GM23338 (cell line): Measurements from ENCODE around the gene EGF. TPM values are rescaled to one million over a fixed set of nuclear protein-coding genes. Genes with fewer than 3 reads are reported as not detected.

ENCODE experiments used
- ATAC-seq: fragments of 200-7000 bp; cut with Tn5 transposase; 3 replicates; pipeline ENCODE4 v1.9.1; 2020
- DNase-seq: peaks from one replicate; pipeline ENCODE4 v3.0.0-alpha.2; 2015; ENCODE audit warnings: low spot score
- H2AFZ ChIP-seq: fragments of 200-600 bp; sonication (generic); 2 replicates; pipeline ENCODE4 v1.8.0; 2016; ENCODE audit warnings: antibody characterized with exemption, mild to moderate bottlenecking, moderate library complexity
- H3F3A ChIP-seq: fragments of 200-600 bp; sonication (generic); replicated peaks from 2 replicates; pipeline ENCODE4 v1.8.0; 2017; ENCODE audit warnings: antibody characterized with exemption, mixed run types, low read depth
- H3K27ac ChIP-seq: fragments of 200-600 bp; sonication (generic); 2 replicates; pipeline ENCODE4 v1.6.1; 2016; ENCODE audit warnings: low read depth
- H3K27me3 ChIP-seq: fragments of 200-600 bp; sonication (generic); 2 replicates; pipeline ENCODE4 v1.8.0; 2016; ENCODE audit warnings: mild to moderate bottlenecking, mixed run types, moderate library complexity; ENCODE audit not compliant: insufficient read depth
- H3K36me3 ChIP-seq: fragments of 200-600 bp; sonication (generic); 2 replicates; pipeline ENCODE4 v1.8.0; 2016; ENCODE audit warnings: mild to moderate bottlenecking; ENCODE audit not compliant: insufficient read depth
- H3K4me1 ChIP-seq: fragments of 200-600 bp; sonication (generic); 2 replicates; pipeline ENCODE4 v1.8.0; 2016; ENCODE audit warnings: mild to moderate bottlenecking, moderate library complexity; ENCODE audit not compliant: insufficient read depth
- H3K4me2 ChIP-seq: fragments of 200-600 bp; sonication (generic); 2 replicates; pipeline ENCODE4 v1.7.1; 2017; ENCODE audit warnings: mixed run types
- H3K4me3 ChIP-seq: fragments of 200-600 bp; sonication (generic); 2 replicates; pipeline ENCODE4 v1.6.1; 2016; ENCODE audit warnings: mixed run types
- H3K79me2 ChIP-seq: fragments of 200-600 bp; sonication (generic); replicated peaks from 2 replicates; pipeline ENCODE4 v1.8.0; 2017; ENCODE audit warnings: mild to moderate bottlenecking; ENCODE audit not compliant: insufficient read depth
- H3K9me2 ChIP-seq: fragments of 200-600 bp; sonication (generic); 2 replicates; pipeline ENCODE4 v1.8.0; 2017; ENCODE audit not compliant: insufficient read depth
- H4K20me1 ChIP-seq: fragments of 200-600 bp; sonication (generic); replicated peaks from 2 replicates; pipeline ENCODE4 v1.8.0; 2017; ENCODE audit warnings: mild to moderate bottlenecking; ENCODE audit not compliant: insufficient read depth
- H3K27ac Mint-ChIP-seq: 2 replicates; pipeline ENCODE4 v1.8.0; 2020; ENCODE audit warnings: inconsistent platforms, mild to moderate bottlenecking, moderate library complexity, mixed read lengths
- H3K27me3 Mint-ChIP-seq: 3 replicates; pipeline ENCODE4 v1.8.0; 2022; ENCODE audit warnings: low read depth, mild to moderate bottlenecking, moderate library complexity, mixed read lengths, inconsistent platforms; ENCODE audit not compliant: insufficient read depth, poor library complexity
- H3K36me3 Mint-ChIP-seq: 3 replicates; pipeline ENCODE4 v1.8.0; 2021; ENCODE audit warnings: low read depth, mild to moderate bottlenecking, inconsistent platforms, moderate library complexity, mixed read lengths
- H3K4me1 Mint-ChIP-seq: 3 replicates; pipeline ENCODE4 v1.8.0; 2020; ENCODE audit warnings: mild to moderate bottlenecking, inconsistent platforms, mixed read lengths
- H3K4me3 Mint-ChIP-seq: 3 replicates; pipeline ENCODE4 v1.8.0; 2021; ENCODE audit warnings: moderate library complexity, mild to moderate bottlenecking, inconsistent platforms, mixed read lengths
- H3K9me3 Mint-ChIP-seq: 3 replicates; pipeline ENCODE4 v1.8.0; 2020; ENCODE audit warnings: moderate library complexity, mild to moderate bottlenecking, inconsistent platforms, mixed read lengths
- CREB1 ChIP-seq: fragments of 250-450 bp; sonication (Bioruptor Pico); IDR thresholded peaks from 2 replicates; pipeline ENCODE4 v1.5.0; 2020; ENCODE audit warnings: low read depth, mild to moderate bottlenecking, moderate library complexity
- ETS1 ChIP-seq: IDR thresholded peaks from 2 replicates; pipeline ENCODE4 v1.6.1; 2016; ENCODE audit warnings: antibody characterized with exemption
- EZH2 ChIP-seq: fragments of 200-600 bp; sonication (generic); IDR thresholded peaks from one replicate; pipeline ENCODE4 v1.8.0; 2017; ENCODE audit warnings: antibody characterized with exemption, mild to moderate bottlenecking, low read depth; ENCODE audit not compliant: unreplicated experiment
- EZH2phosphoT487 ChIP-seq: fragments of 200-600 bp; sonication (generic); IDR thresholded peaks from one replicate; pipeline ENCODE4 v1.8.1; 2018; ENCODE audit warnings: antibody characterized with exemption; ENCODE audit not compliant: unreplicated experiment
- JUNB ChIP-seq: IDR thresholded peaks from one replicate; pipeline ENCODE4 v1.6.1; 2016; ENCODE audit warnings: antibody characterized with exemption; ENCODE audit not compliant: unreplicated experiment
- NANOG ChIP-seq: IDR thresholded peaks from 2 replicates; pipeline ENCODE4 v1.6.1; 2016; ENCODE audit warnings: antibody characterized with exemption, borderline replicate concordance
- STAT1 ChIP-seq: IDR thresholded peaks from one replicate; pipeline ENCODE4 v1.6.1; 2016; ENCODE audit warnings: antibody characterized with exemption; ENCODE audit not compliant: unreplicated experiment
- ZNF114 ChIP-seq: fragments of 250-450 bp; sonication (Bioruptor Pico); IDR thresholded peaks from 2 replicates; pipeline ENCODE4 v1.5.0; 2020; ENCODE audit warnings: mild to moderate bottlenecking, moderate library complexity
- ZNF331 ChIP-seq: fragments of 250-450 bp; sonication (Bioruptor Pico); IDR thresholded peaks from 2 replicates; pipeline ENCODE4 v1.5.0; 2020; ENCODE audit warnings: low read depth, mild to moderate bottlenecking, moderate library complexity
- ZNF462 ChIP-seq: fragments of 250-450 bp; sonication (Bioruptor Pico); IDR thresholded peaks from 2 replicates; pipeline ENCODE4 v1.5.0; 2020; ENCODE audit warnings: mild to moderate bottlenecking, moderate library complexity
- polyA plus RNA-seq: library from polyadenylated mRNA; unstranded; fragments of >200 nt; fragmentation: Nextera tagmentation; extraction: Ambion mirVana; gene quantifications from 2 replicates; pipeline ENCODE4 v1.2.1, GENCODE V29; 2016
- total RNA-seq: library from RNA; depleted of rRNA; stranded (reverse); fragments of >200 nt; shearing (Covaris generic); gene quantifications from 2 replicates; pipeline ENCODE4 v1.2.3, GENCODE V29; 2014

EGF gene
- total and polyA plus RNA-seq, 2 experiments from 2014 or later: 1.4 to 3.0 TPM

- TF ChIP-seq ZNF462 (CRISPR knock-in tag) (no peak), ZNF331 (no peak), EZH2phosphoT487 (no peak), ETS1 (no peak), JUNB (no peak), ZNF114 (CRISPR knock-in tag) (no peak), CREB1 (CRISPR knock-in tag) (no peak), EZH2 (no peak), NANOG (no peak), STAT1 (no peak)
Observed at GRCh38 chr4:110012917-110013316, 100.2 kb downstream of the EGF start (continued).

- Histone ChIP-seq H4K20me1 (no peaks in the 10 kb centered on the region), H3K4me2 (no peak overlapping the region), H2AFZ (no peak overlapping the region; the same call in 1 of the 2 replicates), H3K4me1 (no peaks in the 10 kb centered on the region), H3K79me2 (no peaks in the 10 kb centered on the region), H3K36me3 (no peaks in the 10 kb centered on the region), H3F3A (no peaks in the 10 kb centered on the region), H3K27ac (no peak overlapping the region), H3K27me3 (no peaks in the 10 kb centered on the region), H3K4me3 (no peak overlapping the region), H3K9me2 (no peaks in the 10 kb centered on the region)
- no peak for TF ChIP-seq ZNF462 (CRISPR knock-in tag)
- TF ChIP-seq ZNF114 (CRISPR knock-in tag): no peak
- TF ChIP-seq ZNF331: no peak
- TF ChIP-seq EZH2: no peak
- peaks cover 7% of the 10 kb centered on the region; the same call in 2 of the 3 replicates for H3K9me3 Mint-ChIP-seq
- no peak for DNase-seq
- peaks cover 6% of the 10 kb centered on the region for H3K27me3 Mint-ChIP-seq
- H3K4me3 Mint-ChIP-seq: no peak overlapping the region
- peaks cover 16% of the 10 kb centered on the region for H3K4me1 Mint-ChIP-seq
- no peak overlapping the region for H3K27ac Mint-ChIP-seq
- no peak for ATAC-seq
- H3K36me3 Mint-ChIP-seq: no peaks in the 10 kb centered on the region
Observed at GRCh38 chr4:110014233-110014632, 101.5 kb downstream of the EGF start.
